IMR-90 (cell line): ENCODE data around the gene USP28. TPM values are rescaled to one million over a fixed set of nuclear protein-coding genes. Genes with fewer than 3 reads are reported as not detected.

Source experiments
- ATAC-seq: fragments of 200-7000 bp; cut with Tn5 transposase; 2 replicates; pipeline ENCODE4 v1.9.1; 2020; ENCODE audit warnings: low read depth, mild to moderate bottlenecking, moderate library complexity
- BruUV-seq: library from RNA; stranded (reverse); fragments of 400-500 nt; replicated peaks from 2 replicates; lab custom pipeline; 2021; lab: Mats Ljungman, UMichigan
- CTCF ChIA-PET: fragments of 300-600 bp; formaldehyde crosslinking; extraction: SDS; loops from one replicate; lab custom pipeline; 2021; ENCODE audit warnings: antibody characterized with exemption; lab: Yijun Ruan, JAX
- POLR2A ChIA-PET: fragments of 300-600 bp; sonication (Branson Sonifier 250); formaldehyde crosslinking; loops from one replicate; lab custom pipeline; 2022; ENCODE audit warnings: antibody characterized with exemption; ENCODE audit not compliant: unreplicated experiment; lab: Charles Lee
- DNase-seq: peaks from one replicate; pipeline ENCODE4 v3.0.0; 2013
- H2AFZ ChIP-seq: replicated peaks from 2 replicates; pipeline ENCODE3; 2013; ENCODE audit warnings: low read length, mild to moderate bottlenecking; ENCODE audit not compliant: poor library complexity
- H2AK5ac ChIP-seq: 2 replicates; pipeline ENCODE4 v1.6.1; 2013; ENCODE audit warnings: low read depth, low read length, inconsistent platforms
- H2AK9ac ChIP-seq: replicated peaks from 2 replicates; pipeline ENCODE3; 2013; ENCODE audit warnings: mild to moderate bottlenecking, low read depth, low read length, moderate library complexity; ENCODE audit not compliant: poor library complexity
- H2BK120ac ChIP-seq: 2 replicates; pipeline ENCODE4 v1.6.1; 2013; ENCODE audit warnings: low read depth, low read length, inconsistent platforms
- H2BK15ac ChIP-seq: 3 replicates; pipeline ENCODE4 v1.6.1; 2013; ENCODE audit warnings: low read depth, low read length, inconsistent platforms
- H2BK20ac ChIP-seq: 2 replicates; pipeline ENCODE4 v1.6.1; 2013; ENCODE audit warnings: low read depth, mild to moderate bottlenecking, inconsistent platforms, low read length, moderate library complexity
- H2BK5ac ChIP-seq: 2 replicates; pipeline ENCODE4 v1.6.1; 2013; ENCODE audit warnings: mild to moderate bottlenecking, low read depth, low read length, inconsistent platforms; ENCODE audit not compliant: poor library complexity, severe bottlenecking
- H3K14ac ChIP-seq: replicated peaks from 2 replicates; pipeline ENCODE4 v1.6.1; 2013; ENCODE audit warnings: low read depth, low read length, inconsistent platforms
- H3K18ac ChIP-seq: 2 replicates; pipeline ENCODE4 v1.6.1; 2013; ENCODE audit warnings: low read depth, low read length, control low read depth
- H3K23ac ChIP-seq: 2 replicates; pipeline ENCODE4 v1.6.1; 2013; ENCODE audit warnings: low read depth, low read length, inconsistent platforms
- H3K27ac ChIP-seq: 2 replicates; pipeline ENCODE4 v1.5.1; 2013; ENCODE audit warnings: mild to moderate bottlenecking, control low read depth, low read length; ENCODE audit not compliant: insufficient read depth
- H3K27me3 ChIP-seq: 2 replicates; pipeline ENCODE4 v1.6.1; 2013; ENCODE audit warnings: low read length; ENCODE audit not compliant: control insufficient read depth, insufficient read depth
- H3K36me3 ChIP-seq: 2 replicates; pipeline ENCODE4 v1.6.1; 2013; ENCODE audit warnings: low read length, mixed read lengths; ENCODE audit not compliant: control insufficient read depth, insufficient read depth
- H3K4ac ChIP-seq: 2 replicates; pipeline ENCODE4 v1.6.1; 2013; ENCODE audit warnings: low read depth, low read length, inconsistent platforms
- H3K4me1 ChIP-seq: 2 replicates; pipeline ENCODE4 v1.6.1; 2013; ENCODE audit warnings: low read length, mixed read lengths; ENCODE audit not compliant: control insufficient read depth, insufficient read depth
- H3K4me2 ChIP-seq: 2 replicates; pipeline ENCODE4 v1.6.1; 2013; ENCODE audit warnings: low read depth, mild to moderate bottlenecking, control low read depth, low read length, moderate library complexity
- H3K4me3 ChIP-seq: 2 replicates; pipeline ENCODE4 v1.5.1; 2013; ENCODE audit warnings: low read depth, mild to moderate bottlenecking, control low read depth, low read length, moderate library complexity; ENCODE audit not compliant: insufficient read depth
- H3K56ac ChIP-seq: 2 replicates; pipeline ENCODE4 v1.6.1; 2013; ENCODE audit warnings: low read length, inconsistent platforms; ENCODE audit not compliant: insufficient read depth; ENCODE audit errors: extremely low read depth
- H3K79me1 ChIP-seq, 2 experiments: 2 replicates each; pipeline ENCODE4 v1.6.1; 2013; ENCODE audit warnings: low read length in 2 of 2, inconsistent platforms in 1 of 2, low read depth in 1 of 2
- H3K9ac ChIP-seq: 2 replicates; pipeline ENCODE4 v1.6.1; 2013; ENCODE audit warnings: low read depth, low read length, control low read depth
- H3K9me1 ChIP-seq: 2 replicates; pipeline ENCODE4 v1.6.1; 2013; ENCODE audit warnings: low read length, inconsistent platforms; ENCODE audit not compliant: insufficient read depth
- H3K9me3 ChIP-seq: 2 replicates; pipeline ENCODE4 v1.6.1; 2013; ENCODE audit warnings: low read length; ENCODE audit not compliant: control insufficient read depth, insufficient read depth
- H4K20me1 ChIP-seq: 2 replicates; pipeline ENCODE4 v1.6.1; 2013; ENCODE audit warnings: low read length, inconsistent platforms; ENCODE audit not compliant: insufficient read depth
- H4K5ac ChIP-seq: 2 replicates; pipeline ENCODE4 v1.6.1; 2013; ENCODE audit warnings: mild to moderate bottlenecking, low read depth, low read length, control low read depth
- H4K8ac ChIP-seq, 2 experiments: 2 replicates each; pipeline ENCODE4 v1.6.1; 2013; ENCODE audit warnings: low read depth in 2 of 2, low read length in 2 of 2, control low read depth in 1 of 2, inconsistent platforms in 1 of 2
- H4K91ac ChIP-seq: 2 replicates; pipeline ENCODE4 v1.6.1; 2013; ENCODE audit warnings: low read depth, low read length, inconsistent platforms; ENCODE audit not compliant: insufficient read depth
- CHD1 ChIP-seq: IDR thresholded peaks from 2 replicates; pipeline ENCODE4 v1.6.1; 2012; ENCODE audit warnings: low read depth, low read length, improper control_type of control experiment
- FOS ChIP-seq: fragments of 150-350 bp; IDR thresholded peaks from 2 replicates; pipeline ENCODE4 v1.6.1; 2016; ENCODE audit warnings: low read depth, low read length
- NFE2L2 ChIP-seq: fragments of 150-350 bp; IDR thresholded peaks from 2 replicates; pipeline ENCODE4 v1.6.1; 2016; ENCODE audit warnings: low read depth, mild to moderate bottlenecking, low read length
- RAD21 ChIP-seq: IDR thresholded peaks from 2 replicates; pipeline ENCODE4 v1.6.1; 2012; ENCODE audit warnings: low read length, improper control_type of control experiment
- RCOR1 ChIP-seq: IDR thresholded peaks from 2 replicates; pipeline ENCODE4 v1.6.1; 2012; ENCODE audit warnings: mild to moderate bottlenecking, low read length, improper control_type of control experiment; ENCODE audit not compliant: insufficient replicate concordance
- USF2 ChIP-seq: fragments of 150-350 bp; IDR thresholded peaks from 2 replicates; pipeline ENCODE4 v1.6.1; 2017; ENCODE audit warnings: mild to moderate bottlenecking, antibody characterized with exemption, low read length, low read depth
- WGBS, 2 experiments: methylation state at CpG; one replicate each; pipeline versions ENCODE4 v1.1.5 to v1.1.7; 2013; ENCODE audit warnings: missing lambda C conversion rate in 2 of 2; ENCODE audit not compliant: insufficient read length in 1 of 2; ENCODE audit errors: extremely low coverage in 2 of 2; 5-methylcytosine and 5-hydroxymethylcytosine counted together
- dilution Hi-C: fragments of 300-500 bp; cut with HindIII; formaldehyde crosslinking; loops from one replicate; pipeline ENCODE4 v1.14.3; 2018; ENCODE audit warnings: low sequenced_read_pairs; ENCODE audit not compliant: unreplicated experiment
- in situ Hi-C: fragments of 300-500 bp; cut with MboI; formaldehyde crosslinking; loops from 3 replicates; pipeline ENCODE4 v1.14.3; 2019; ENCODE audit warnings: low sequenced_read_pairs, inconsistent platforms, mixed read lengths
- intact Hi-C: fragments of 100-400 bp; cut with micrococcal nuclease; formaldehyde crosslinking; loops from 2 replicates; pipeline ENCODE4 v1.10.0; 2022
- polyA plus RNA-seq, 3 experiments: library from polyadenylated mRNA; depleted of rRNA; stranded (reverse); fragments of >200 nt; gene quantifications; 2 replicates each; pipeline ENCODE4 v1.2.3, GENCODE V29; 2012; ENCODE audit warnings: low replicate concordance in 1 of 3
- total RNA-seq: library from RNA; depleted of rRNA; stranded (reverse); fragments of >200 nt; gene quantifications from 2 replicates; pipeline ENCODE4 v1.2.3, GENCODE V29; 2012

The USP28 gene
- total and polyA plus RNA-seq, 2 of the 4 experiments (the other 2 are of a cell fraction): 17.0 to 36.0 TPM

GRCh38 chr11:113781682-113782081 is 93.7 kb downstream of the USP28 start:
- Histone ChIP-seq H3K9ac (no peak overlapping the region), H2BK20ac (no peak overlapping the region), H2BK5ac (no peak overlapping the region), H3K36me3 (no peaks in the 10 kb centered on the region), H2AFZ (no peak overlapping the region), H3K4ac (no peak overlapping the region), H3K23ac (no peak overlapping the region), H3K27ac (no peak overlapping the region), H3K4me3 (no peak overlapping the region), H4K91ac (no peak overlapping the region), H3K79me1 (no peaks in the 10 kb centered on the region), H4K5ac (no peak overlapping the region), H3K9me1 (no peaks in the 10 kb centered on the region), H2BK15ac (no peak overlapping the region), H4K20me1 (no peaks in the 10 kb centered on the region), H3K4me2 (no peak overlapping the region), H3K9me3 (no peaks in the 10 kb centered on the region), H4K8ac (no peak overlapping the region), H3K4me1 (no peaks in the 10 kb centered on the region; the same call in 1 of the 2 replicates), H3K14ac (no peak overlapping the region), H3K56ac (no peak overlapping the region), H2BK120ac (no peak overlapping the region), H2AK5ac (no peak overlapping the region), H3K27me3 (peaks cover 6% of the 10 kb centered on the region; the same call in 1 of the 2 replicates), H2AK9ac (no peak overlapping the region), H3K18ac (no peak overlapping the region)
- no CpG with 5 or more reads among the region's 5 CpGs for WGBS, 2 experiments
- dilution Hi-C loops: no loop called here
- ATAC-seq: no peak
- TF ChIP-seq NFE2L2 (no peak), RCOR1 (no peak), RAD21 (no peak), FOS (no peak), USF2 (no peak), CHD1 (no peak)
- POLR2A ChIA-PET: no interaction called here
- CTCF ChIA-PET: no interaction called here
- BruUV-seq: no TSS peak
- intact Hi-C loops: no loop called here
- in situ Hi-C loops: no loop called here
- DNase-seq: no peak
